HG02870 (cell line): ENCODE data around the gene ELFN1.
"Not testable (repeated sequence)": the region's sequence is repeated elsewhere in the genome, so short reads cannot be mapped to it uniquely, and the experiment has no call there.

Source experiments
- ATAC-seq: cut with Tn5 transposase; IDR thresholded peaks from one replicate; pipeline ENCODE4 v1.9.1; 2021; ENCODE audit warnings: mild to moderate bottlenecking, moderate library complexity; ENCODE audit not compliant: unreplicated experiment

ELFN1 gene

DNA sequence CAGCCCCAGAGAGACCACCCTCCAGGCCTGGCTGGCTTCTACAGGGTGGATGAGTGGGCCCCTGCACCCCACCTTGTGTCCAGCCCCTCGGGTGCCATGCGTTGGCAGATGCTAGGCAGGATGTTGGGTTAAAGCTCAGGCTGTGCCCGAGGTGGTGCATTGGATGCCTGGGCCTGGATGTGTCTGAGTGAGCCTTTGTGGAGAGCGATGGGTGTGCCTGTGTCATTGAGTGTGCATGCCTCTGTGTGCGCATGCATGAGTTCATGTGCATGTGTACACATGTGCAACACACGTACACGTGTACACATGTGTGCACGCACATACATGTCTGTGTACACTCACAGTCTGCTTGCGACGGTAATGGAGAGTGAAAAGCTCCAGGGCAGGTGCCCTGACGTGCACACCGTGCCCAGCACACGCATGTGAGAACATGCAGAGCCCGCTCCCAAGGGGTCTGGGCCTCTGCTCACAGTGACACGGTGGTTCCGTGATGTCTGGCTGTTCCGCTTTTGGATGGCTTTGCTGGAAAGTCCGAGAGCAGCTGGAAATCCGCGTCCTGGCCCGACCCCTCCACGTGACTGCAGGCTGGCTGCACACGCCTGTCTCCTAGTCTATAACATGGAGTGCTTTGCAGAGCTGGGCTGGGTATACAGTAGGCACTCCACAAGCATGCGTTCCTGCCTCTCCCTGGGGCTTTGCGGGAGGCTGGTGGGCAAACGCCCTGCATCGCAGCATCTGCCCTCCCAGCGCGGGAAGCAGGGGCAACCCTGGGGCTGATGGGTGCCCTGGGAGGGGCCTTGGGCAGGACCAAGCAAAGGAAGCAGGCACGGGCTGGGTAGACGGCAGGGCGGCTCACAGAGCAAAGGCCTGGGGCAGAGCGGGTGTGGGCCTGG is 36.9 kb downstream of the ELFN1 start:
- no peak for ATAC-seq

DNA sequence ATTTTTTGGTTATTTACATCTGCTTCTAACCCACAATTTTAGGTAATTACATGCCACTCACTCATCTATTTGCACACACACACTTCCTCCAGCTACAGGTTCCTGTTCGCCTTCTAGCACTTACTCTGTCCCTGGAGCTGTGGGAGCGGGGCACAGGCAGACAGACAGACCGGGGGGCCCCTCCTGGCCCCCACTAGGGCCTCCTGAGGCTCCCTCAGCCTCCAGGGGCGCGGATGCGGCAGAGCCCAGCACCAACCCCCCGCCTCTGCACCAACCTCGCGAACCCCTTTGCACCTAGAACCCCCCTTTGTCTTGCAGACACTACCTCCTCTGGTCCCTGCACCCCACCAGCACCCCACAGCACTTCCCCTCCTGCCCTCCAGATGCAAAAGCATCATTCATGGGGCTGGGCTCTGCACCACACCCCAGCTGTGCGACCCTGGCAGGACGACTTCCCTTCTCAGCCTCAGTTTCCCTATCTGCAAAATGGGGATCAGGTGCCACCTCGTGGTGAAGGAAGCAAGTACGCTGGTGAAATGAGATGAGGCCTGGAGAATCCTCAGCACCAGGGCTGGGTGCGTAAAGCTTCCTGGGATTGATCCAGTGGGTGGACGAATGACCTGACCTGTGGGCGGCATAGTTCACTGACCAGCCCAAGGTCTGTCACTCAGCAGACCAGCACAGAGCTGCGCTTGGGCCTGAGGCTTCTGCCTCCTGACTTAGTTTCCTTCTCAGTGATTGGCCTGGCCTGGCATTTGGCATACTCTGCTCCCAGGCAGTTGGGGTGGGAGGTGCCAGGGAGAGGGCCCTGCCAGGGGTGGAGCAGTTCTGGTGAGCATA is 37.9 kb downstream of the ELFN1 start:
- no peak for ATAC-seq

DNA sequence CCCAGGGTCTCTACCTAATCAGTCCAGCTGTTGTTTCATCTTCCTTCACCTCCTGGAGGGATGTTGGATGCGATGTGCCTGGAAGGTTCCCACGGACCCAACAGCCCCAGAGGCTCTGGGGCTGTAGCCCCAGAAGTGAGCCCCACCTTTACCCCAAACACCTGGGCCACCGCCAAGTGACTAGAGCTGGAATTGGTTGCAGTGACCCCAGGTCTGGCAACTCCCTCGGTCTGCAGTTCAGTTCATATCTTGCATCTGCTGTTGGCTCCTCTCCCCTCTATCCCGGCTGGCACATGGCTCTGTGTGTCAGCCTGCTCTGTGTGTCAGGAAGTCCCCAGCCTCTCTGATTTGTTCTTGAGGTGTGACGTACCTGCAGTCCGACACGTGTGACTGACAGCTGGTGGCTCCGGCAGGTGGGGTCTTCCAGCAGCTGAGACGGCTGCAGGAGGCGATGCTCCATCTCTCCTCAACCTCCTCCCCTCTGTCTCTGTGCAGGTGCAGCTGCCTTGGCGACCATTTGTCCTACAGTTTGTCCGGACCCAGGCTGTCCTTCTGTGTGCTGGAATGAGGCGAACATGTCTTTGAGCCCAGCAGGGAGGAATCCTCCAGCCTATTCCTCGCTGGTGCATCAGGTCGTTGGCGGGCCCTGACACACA is 38.6 kb downstream of the ELFN1 start:
- ATAC-seq, result no peak

DNA sequence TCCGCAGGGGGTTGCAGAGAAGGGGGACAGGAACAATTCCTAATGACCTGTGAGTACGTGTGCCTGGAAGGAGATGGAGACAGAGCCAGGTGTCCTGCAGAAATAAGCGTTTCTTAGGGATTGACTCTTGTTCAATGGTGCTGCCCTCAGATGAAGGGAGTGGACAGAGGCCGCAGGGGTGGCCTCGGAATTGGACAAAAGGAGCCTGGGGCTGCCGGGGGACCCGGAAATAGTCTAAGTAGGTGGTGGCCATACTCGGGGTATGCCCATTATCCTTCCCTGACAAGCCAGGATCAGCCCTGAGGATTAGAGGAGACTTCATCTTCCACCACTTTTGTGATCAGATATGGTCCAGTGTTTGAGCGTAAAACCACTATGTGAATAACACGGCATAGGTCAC is 39.2 kb downstream of the ELFN1 start:
- no peak for ATAC-seq

DNA sequence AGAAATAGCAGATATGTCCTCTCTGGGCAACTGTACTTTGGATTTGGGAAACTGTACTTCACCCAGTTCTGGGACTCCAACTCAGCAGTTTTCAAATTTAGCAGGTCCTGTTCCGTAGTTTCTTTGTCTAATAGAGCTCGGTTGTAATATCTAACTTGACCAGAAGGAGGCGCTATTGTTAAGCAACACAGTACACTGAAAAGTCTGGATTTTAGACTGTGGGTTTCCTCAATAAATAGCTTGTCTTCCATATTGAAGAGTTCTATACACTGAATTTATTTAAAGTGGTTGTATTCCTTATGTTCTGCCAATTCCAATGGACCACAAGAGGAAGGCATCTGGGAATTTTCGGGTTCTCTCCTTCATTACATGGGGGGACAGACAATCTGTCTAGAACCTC is 39.8 kb downstream of the ELFN1 start:
- ATAC-seq, result no peak

DNA sequence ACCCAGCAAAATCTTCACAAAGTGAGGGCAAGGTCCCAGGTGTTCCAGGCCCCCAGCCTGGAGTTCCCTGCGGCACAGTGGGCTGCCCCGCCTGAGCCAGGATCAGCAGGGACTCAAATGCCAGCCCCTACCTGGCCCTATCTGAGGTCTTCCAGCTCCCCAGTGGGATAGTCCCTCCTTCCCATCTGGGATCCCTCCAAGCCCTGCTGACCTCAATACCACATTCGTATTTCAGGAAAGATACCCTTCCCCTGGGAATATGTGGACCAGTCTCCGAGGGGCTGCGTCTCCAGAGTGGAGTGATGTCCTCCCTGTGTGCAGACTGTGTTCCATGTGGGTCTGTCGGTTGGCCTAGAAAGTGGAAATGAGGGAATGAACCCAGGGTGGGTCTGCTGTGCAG is 40.9 kb downstream of the ELFN1 start:
- no peak for ATAC-seq

DNA sequence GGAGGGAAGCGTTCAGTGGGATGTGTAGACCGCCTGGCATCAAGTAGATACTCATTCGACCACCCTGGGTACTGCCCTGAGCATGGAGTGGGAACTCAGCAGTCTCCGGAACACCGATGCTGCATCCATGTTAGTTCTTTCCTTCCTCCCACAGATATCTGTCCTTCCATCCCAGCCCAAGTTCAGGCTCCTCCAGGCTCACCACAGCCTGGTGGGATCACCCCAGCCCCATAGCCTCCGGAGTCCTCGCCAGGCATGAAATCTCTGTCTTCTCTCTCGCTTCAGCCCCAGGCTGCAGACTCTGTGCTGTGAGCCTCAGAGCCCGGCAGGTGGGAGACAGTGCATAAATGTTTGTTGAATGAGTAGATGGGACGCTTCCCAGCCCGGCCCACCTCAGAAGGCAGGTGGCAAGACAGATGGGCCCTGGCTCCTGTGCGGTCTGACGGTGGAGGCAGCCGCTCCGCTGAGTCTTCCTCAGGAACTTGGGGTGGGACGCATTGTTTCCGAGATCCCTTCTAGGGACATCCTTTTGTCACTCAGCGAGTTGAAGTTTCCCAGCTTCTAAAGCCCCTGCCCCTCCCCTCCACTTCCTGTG is 42.9 kb downstream of the ELFN1 start:
- ATAC-seq, result no peak

DNA sequence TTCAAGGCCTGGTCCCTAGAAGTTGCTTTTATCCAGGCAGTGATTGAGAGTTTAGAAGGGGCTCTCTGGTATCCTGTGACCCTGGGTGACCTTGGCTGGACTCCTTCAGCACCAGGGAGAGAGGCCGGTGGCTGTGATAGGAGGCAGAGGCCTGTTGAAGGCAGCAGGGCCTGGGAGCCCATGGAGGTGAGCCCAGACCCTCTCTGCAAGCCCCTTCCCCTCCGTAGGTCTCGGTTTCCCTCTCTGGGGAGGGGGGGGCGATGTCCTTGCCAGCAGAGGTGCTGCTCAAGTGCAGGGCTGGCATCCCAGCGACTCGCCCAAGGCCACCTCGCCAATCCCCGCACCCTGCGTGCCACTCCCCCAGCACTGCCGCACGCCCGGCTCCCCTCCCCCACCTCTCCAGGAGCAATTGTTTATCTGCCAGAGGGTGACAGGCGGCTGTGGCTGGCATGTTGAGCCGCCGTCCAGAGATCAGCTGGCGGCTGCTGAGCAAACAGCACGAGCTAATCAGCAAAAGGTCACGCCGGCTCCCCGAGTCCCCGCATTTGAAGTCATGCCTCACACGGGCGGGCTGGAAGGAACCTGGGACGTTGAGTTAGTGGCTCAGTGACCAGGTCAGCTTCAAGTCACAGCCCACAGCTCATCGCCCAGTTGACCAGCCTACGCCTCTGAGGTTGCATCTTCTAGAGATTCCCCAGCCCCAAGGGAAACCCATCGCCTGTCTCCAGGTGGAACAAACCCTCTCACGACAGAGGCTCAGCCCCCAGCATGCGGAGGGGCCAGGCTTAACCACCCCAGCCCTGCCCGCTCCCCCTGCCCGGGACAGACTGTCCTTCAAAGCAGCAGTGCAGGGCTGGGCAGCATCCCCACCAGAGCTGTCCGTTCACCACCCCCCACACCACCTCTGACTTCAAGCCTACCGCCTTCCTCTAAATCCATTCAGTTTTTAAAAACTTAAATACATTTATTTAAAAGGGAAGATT is 43.7 kb downstream of the ELFN1 start:
- no peak for ATAC-seq

DNA sequence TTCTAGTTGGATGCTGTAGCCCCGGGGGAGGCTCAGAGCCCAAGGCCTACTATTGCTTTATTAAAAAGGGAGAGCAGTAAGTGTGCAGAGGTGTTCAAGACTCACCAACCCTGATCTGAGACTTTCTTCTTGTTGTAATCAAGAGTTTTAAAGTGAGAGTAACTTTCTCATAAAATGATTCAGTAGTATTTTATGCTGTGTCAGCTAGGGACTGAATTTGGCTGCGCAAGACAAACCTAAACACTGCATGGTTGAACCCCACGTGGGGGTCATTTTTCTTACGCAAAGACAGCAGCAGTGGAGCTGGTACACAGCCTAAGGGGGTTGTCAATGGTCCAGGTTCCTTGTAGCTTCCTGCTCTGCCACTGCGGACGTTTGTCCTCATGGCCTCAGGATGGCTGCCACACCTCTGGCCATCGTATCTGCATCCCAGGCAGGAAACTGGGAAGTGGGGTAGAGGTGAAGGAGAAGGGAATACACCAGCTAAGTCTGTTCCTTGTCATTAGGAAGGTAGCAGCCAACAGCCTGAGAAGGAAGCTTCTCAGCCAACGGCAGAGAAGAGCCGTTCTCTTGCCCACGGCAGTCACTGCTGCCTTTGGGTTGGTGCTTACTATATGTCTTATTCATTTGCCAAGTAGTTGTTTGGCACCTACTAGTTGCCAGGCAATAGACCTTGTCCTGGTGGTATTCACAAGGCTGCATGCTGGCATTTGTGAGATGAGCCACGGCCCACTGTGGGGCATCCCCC is 44.7 kb downstream of the ELFN1 start:
- no peak for ATAC-seq

DNA sequence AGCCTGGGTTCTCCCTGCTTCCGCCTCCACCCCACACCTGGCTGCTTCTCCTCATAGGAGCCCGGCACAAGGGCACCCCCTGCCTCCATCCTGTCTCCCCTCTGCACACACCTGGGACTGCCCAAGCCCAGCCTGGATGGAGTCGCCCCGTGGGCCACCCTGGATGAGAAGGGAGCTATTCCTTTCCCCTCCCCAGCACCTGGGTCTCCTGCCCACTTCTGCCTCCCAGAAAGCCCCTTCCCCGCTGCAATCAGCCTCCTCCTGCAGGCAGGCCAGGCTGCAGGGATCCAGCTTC is 45.2 kb downstream of the ELFN1 start:
- ATAC-seq, result no peak

DNA sequence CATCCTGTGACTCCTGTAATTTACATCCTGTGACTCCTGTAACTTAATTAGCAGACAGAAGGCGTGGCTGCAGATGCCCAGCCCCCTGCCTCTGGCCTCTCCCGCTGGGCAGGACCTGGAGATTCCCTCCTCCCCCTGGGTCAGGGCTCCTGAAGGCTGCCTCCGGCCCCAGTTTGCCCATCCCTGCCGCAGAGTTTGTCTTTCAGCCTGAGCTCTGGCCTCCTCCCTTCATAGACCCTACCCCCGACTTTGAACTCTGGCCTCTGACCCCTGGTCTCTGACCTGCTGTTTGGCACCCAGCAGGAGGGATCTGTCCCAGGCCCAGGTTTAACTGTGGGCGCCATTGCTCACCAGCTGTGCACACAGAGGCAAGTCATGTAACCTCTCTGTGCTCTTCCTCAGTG is 45.6 kb downstream of the ELFN1 start:
- no peak for ATAC-seq

DNA sequence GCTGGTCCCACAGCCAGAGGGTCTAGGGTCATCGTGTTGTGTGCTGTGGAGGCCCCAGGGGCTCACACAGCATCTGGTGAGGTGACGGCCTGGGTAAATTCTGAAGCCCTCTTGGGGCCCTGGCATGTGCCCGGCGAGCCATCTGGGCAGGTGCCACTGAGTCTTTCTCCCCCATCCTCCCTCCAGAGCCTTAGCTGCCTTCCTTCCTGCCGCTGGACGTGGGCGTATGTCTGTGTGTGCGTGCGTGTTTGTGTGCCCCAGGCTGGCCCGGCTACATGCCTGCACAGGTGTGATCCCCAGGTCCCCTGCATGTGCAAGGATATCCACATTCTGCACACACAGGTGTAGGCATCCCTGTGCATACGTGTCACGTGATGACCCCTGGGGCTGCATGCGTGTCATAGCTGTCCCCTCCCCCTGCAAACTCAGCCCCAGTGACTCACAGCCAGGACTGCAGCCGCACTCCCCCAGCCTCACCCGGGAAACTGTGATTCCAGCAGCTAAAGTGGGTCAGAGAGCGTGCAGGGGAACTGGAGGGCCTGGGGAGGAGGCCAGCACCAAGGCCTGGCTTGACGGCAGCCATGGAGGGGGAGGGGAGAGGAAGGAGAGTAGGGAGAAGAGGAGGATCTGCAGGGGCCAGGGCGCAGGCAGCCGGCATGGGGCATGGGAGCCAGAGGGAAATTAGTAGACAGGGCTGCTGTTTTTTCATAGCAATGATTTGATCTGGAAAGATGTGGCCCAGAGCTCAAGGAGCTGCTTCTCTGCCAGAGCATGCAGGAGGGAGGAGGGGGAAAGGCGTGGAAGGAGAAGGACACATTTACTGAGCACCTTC is 46.4 kb downstream of the ELFN1 start:
- ATAC-seq, result no peak

DNA sequence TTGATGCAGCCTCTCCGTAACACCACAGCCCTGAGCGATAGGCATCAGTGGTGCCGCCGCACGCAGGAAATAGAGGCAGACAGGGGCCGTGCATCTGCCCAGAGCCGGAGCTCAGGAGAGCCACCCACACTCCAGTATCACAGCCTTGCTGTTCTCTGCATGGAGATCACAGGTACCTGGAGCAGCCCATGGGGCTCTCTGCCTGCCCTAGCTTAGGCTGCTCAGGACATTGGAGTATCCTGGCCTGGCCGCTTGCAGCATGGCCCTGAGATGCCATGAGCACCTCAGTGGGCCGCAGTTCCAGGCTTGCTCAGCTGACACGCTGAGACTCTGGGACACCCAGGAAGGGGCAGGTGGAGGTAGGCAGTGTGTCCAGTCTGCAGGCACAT is 47.0 kb downstream of the ELFN1 start:
- ATAC-seq, result no peak

DNA sequence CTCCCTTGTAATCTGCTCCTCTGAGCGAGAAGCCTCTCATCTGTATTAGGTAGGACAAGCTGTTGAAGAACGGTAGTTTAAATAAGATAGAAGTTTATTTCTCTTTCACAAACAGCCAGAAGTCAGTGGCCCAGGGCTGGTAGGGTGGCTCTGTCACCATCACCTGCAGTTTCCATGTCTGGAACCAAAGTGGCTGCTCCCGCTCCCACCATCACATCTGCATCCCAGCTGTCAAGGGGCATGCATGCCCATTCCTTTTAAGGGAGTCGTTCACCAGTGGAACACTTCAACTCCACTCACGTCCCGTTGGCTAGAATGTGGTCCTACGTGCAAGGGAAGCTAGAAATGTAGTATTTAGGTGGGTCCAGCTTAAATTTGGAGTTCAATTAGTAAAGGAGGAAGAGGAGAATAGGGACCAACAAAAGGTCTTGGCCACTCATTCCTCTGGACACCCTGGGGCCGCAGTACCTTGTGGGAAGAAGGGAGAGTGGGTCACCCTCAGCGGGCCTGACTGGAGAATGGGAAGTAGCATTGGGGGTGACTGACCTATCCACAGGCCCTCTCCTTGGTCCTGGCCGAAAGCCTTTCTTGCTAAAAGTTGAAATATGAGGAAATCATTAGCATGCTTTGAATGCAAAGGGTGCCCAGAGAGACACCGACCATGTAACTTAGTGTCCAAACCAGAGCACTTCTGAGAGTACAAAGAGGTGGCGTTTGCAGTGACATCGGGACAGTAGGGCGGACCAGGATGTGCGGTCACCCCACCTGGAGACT is 48.0 kb downstream of the ELFN1 start:
- ATAC-seq, result no peak

DNA sequence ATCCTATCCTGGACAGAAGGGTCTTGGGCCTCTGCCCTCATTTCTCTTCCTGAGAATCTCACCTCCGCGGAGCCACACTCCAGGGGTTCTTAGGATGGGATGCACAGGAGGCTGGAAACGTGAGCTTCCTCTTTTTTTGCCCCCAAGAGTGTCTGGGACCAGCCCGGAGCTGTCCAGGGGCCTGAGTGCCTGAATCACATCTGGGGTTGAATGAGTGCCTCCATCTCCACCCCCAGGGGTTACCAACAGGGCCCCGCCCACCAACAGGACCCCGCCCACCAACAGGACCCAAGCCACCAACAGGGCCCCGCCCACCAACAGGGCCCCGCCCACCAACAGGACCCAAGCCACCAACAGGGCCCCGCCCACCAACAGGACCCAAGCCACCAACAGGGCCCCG is 48.8 kb downstream of the ELFN1 start:
- not testable (repeated sequence) for ATAC-seq

DNA sequence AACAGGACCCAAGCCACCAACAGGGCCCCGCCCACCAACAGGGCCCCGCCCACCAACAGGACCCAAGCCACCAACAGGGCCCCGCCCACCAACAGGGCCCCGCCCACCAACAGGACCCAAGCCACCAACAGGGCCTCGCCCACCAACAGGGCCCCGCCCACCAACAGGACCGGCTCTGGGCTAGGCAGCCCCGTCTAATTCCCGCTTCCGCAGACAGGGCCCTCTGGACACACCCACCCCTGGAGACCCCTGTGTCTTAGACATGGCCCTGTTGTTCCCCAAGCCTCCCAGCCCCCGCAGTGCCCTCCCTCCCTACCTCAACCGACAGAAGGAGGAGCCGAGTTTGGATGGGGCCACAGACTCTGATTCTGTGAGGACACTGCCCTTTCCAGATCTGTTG is 49.2 kb downstream of the ELFN1 start:
- ATAC-seq, result not testable (repeated sequence)

DNA sequence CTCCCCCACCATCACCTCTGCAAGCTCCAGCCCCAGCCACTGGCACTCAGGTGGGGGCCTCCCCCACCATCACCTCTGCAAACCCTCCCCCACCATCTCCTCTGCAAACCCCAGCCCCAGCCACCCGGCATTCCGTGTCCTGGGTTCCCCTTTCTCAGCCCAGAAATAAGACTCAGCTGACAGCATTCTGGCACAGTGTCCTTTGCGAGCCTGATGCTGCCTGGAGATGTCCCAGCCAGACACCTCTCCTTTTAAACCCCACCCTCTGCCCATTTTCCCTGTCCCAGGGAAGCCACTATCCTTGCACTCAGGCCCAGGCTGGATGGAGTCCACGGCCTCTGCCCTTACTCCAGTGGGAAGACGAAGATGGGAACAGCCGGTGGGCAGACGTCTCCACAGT is 49.8 kb downstream of the ELFN1 start:
- ATAC-seq, result no peak

DNA sequence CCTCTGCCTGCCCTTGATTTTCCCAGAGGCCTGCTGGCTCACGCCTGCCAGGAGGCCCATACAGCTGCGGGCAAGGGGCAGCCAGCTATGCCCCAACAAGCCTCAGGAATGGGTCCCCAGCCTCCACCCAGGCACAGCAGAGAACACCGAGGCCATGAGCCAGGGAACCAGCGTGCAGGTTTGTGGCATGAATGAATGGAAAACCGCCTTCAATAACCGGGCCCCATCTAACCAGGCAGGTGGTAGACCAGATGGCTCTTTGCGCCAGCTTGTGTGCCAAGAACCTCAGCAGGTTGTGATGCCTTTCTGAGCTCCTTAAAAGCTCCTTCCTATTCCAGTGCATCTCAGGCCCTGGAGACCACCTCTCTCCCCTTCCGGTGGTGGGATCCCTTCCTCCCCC is 50.2 kb downstream of the ELFN1 start:
- no peak for ATAC-seq
